ENCODE measurements around the gene ELP4.

Gene ELP4

DNA sequence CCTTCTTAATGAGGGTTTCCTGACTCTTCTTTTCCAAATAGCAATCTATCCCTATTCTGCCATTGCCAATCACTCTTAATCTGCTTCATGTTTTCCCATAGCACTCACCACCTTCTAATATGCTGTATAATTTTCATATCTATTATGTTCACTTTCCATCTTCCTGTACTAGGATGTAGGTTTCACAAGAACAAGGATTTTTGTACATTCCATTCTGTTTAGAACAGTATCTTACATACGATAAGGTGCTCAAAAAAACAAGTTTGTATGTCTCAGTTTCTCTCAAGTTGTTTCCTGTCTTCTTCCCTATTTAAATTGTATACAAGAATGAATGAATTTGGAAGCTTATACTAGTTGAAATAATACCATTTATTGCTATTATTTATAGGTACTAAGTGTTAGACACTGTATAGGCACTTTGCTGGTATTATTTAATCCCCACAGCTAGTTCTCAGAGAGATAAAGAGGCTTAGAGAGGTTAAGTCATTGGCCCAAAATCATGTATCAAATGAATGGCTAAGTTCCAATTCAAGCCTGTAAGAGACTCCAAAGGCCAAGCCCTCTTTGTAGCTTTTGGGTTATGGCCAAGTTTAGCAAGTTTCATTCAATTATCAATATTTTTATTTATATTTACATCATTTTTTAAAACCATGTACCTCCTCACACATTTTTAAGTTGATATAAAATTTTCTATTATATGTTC lies 166.9 kb downstream of the ELP4 start:
- TF ChIP-seq FOXP2 (optimal IDR thresholded peaks at IDR 0.05; ENCODE audit: borderline replicate concordance, extremely low read depth, extremely low read length, insufficient read depth) (no peak), TAF1 (IDR thresholded peaks at IDR 0.05; ENCODE audit: borderline replicate concordance, insufficient read depth, low read length) (no peak), POLR2AphosphoS5 (IDR thresholded peaks at IDR 0.05; ENCODE audit: low read depth, low read length) (no peak), SIN3A (IDR thresholded peaks at IDR 0.05; ENCODE audit: borderline replicate concordance, insufficient read depth, low read length) (no peak)
- TF ChIP-seq, protein P1, sequence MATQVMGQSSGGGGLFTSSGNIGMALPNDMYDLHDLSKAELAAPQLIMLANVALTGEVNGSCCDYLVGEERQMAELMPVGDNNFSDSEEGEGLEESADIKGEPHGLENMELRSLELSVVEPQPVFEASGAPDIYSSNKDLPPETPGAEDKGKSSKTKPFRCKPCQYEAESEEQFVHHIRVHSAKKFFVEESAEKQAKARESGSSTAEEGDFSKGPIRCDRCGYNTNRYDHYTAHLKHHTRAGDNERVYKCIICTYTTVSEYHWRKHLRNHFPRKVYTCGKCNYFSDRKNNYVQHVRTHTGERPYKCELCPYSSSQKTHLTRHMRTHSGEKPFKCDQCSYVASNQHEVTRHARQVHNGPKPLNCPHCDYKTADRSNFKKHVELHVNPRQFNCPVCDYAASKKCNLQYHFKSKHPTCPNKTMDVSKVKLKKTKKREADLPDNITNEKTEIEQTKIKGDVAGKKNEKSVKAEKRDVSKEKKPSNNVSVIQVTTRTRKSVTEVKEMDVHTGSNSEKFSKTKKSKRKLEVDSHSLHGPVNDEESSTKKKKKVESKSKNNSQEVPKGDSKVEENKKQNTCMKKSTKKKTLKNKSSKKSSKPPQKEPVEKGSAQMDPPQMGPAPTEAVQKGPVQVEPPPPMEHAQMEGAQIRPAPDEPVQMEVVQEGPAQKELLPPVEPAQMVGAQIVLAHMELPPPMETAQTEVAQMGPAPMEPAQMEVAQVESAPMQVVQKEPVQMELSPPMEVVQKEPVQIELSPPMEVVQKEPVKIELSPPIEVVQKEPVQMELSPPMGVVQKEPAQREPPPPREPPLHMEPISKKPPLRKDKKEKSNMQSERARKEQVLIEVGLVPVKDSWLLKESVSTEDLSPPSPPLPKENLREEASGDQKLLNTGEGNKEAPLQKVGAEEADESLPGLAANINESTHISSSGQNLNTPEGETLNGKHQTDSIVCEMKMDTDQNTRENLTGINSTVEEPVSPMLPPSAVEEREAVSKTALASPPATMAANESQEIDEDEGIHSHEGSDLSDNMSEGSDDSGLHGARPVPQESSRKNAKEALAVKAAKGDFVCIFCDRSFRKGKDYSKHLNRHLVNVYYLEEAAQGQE (IDR thresholded peaks at IDR 0.05; ENCODE audit: insufficient read depth in 1 of 2, low read depth in 2 of 2, low read length in 2 of 2), result no peak

GRCh38 chr11:31680770-31681169 lies 171.2 kb downstream of the ELP4 start:
- TF ChIP-seq, protein P1 (IDR thresholded peaks at IDR 0.05; ENCODE audit: insufficient read depth in 1 of 2, low read depth in 2 of 2, low read length in 2 of 2), result no peak
- TF ChIP-seq SIN3A (IDR thresholded peaks at IDR 0.05; ENCODE audit: borderline replicate concordance, insufficient read depth, low read length) (no peak), POLR2AphosphoS5 (IDR thresholded peaks at IDR 0.05; ENCODE audit: low read depth, low read length) (no peak), TAF1 (IDR thresholded peaks at IDR 0.05; ENCODE audit: borderline replicate concordance, insufficient read depth, low read length) (no peak), FOXP2 (optimal IDR thresholded peaks at IDR 0.05; ENCODE audit: borderline replicate concordance, extremely low read depth, extremely low read length, insufficient read depth) (no peak)

- TF ChIP-seq, protein P1 (IDR thresholded peaks at IDR 0.05; ENCODE audit: insufficient read depth in 1 of 2, low read depth in 2 of 2, low read length in 2 of 2), result no peak
- no peak for TF ChIP-seq SIN3A (IDR thresholded peaks at IDR 0.05; ENCODE audit: borderline replicate concordance, insufficient read depth, low read length)
- no peak for TF ChIP-seq FOXP2 (optimal IDR thresholded peaks at IDR 0.05; ENCODE audit: borderline replicate concordance, extremely low read depth, extremely low read length, insufficient read depth)
- TF ChIP-seq POLR2AphosphoS5 (IDR thresholded peaks at IDR 0.05; ENCODE audit: low read depth, low read length), result no peak
- no peak for TF ChIP-seq TAF1 (IDR thresholded peaks at IDR 0.05; ENCODE audit: borderline replicate concordance, insufficient read depth, low read length)
Observed at GRCh38 chr11:31687256-31687655, 177.7 kb downstream of the ELP4 start.

- TF ChIP-seq FOXP2 (optimal IDR thresholded peaks at IDR 0.05; ENCODE audit: borderline replicate concordance, extremely low read depth, extremely low read length, insufficient read depth), result no peak
- no peak for TF ChIP-seq TAF1 (IDR thresholded peaks at IDR 0.05; ENCODE audit: borderline replicate concordance, insufficient read depth, low read length)
- no peak for TF ChIP-seq POLR2AphosphoS5 (IDR thresholded peaks at IDR 0.05; ENCODE audit: low read depth, low read length)
- TF ChIP-seq, protein P1 (IDR thresholded peaks at IDR 0.05; ENCODE audit: insufficient read depth in 1 of 2, low read depth in 2 of 2, low read length in 2 of 2), result no peak
- no peak for TF ChIP-seq SIN3A (IDR thresholded peaks at IDR 0.05; ENCODE audit: borderline replicate concordance, insufficient read depth, low read length)
Observed at GRCh38 chr11:31687861-31688260, 178.3 kb downstream of the ELP4 start.
